ENCODE measurements around the gene PAF1. TPM values are rescaled to one million over a fixed set of nuclear protein-coding genes. Genes with fewer than 3 reads are reported as not detected.
A peak's percentile ranks its signal among the peaks of the same experiment; 100 is the strongest.
"Not testable (repeated sequence)": the region's sequence is repeated elsewhere in the genome, so short reads cannot be mapped to it uniquely, and the experiment has no call there.

Gene PAF1
- total RNA-seq, 2 donors from 2014 or later: 52.0 TPM

DNA sequence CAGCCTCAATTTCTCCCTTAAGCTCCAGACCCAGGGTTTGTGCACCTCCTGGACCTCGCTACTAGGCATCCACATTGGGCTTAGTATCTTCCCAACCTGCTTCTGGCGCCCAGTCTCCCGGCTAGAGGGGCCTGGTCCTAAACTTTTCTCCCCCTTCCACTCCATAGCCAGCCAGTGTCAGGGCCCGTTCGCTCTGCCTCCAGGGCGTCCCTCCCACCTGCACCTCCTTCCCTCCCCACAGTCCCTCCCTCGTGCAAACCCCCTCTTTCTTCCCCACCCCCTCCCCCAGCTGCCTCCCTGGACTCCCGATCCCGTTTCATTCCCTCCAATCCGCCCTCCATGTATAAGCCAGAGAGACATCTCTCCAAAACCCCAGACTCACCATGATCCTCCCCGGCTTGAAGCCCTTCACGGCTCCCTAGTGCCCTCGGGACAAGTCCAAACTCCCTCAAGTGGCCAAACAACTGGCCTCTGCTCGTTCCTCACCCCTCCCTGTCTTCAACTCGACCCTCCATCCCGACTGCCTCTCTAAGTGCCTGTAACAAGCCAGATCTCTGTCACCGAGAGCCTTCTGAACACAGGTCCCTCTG lies 49.7 kb downstream of the PAF1 start:
- peaks cover 77% of the 10 kb centered on the region for H3K4me1 Mint-ChIP-seq (ENCODE audit: low read depth)
- H3K36me3 Mint-ChIP-seq (ENCODE audit: insufficient read depth in 2 of 2): peaks cover 3 to 11% of the 10 kb centered on the region in 2 donors
- peak overlapping the region; percentile 82 for H3K27ac Mint-ChIP-seq
- peak overlapping the region; percentile 97 to 98 for H3K4me3 Mint-ChIP-seq
- no peaks in the 10 kb centered on the region for H3K9me3 Mint-ChIP-seq
- no peaks in the 10 kb centered on the region for H3K27me3 Mint-ChIP-seq (ENCODE audit: low read depth)
- ATAC-seq (replicated peaks in 1 of 2) (peak in 1 of 2 donors; percentile 8), DNase-seq (peak in 1 of 2 donors; percentile 29)

DNA sequence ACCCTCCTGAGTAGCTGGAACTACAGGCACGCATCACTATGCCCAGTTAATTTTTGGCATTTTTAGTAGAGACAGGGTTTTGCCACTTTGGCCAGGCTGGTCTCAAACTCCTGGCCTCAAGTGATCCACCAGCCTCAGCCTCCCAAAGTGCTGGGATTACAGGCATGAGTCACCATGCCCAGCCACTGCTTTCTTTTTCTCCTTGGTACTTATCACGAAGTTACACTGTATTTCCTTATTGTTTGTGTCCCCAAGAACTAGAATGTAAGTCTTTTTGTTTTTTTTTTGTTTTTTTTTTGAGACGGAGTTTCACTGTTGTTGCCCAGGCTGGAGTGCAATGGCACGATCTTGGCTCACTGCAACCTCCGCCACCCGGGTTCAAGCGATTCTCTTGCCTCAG lies 50.8 kb downstream of the PAF1 start:
- not testable (repeated sequence) for DNase-seq; H3K27me3 Mint-ChIP-seq (ENCODE audit: low read depth); ATAC-seq (replicated peaks in 1 of 2); H3K9me3 Mint-ChIP-seq
- Mint-ChIP-seq H3K36me3 (ENCODE audit: insufficient read depth in 2 of 2) (peaks cover 9 to 17% of the 10 kb centered on the region in 2 donors), H3K4me1 (ENCODE audit: low read depth) (peaks cover 70% of the 10 kb centered on the region), H3K27ac (peak overlapping the region; percentile 82), H3K4me3 (peak overlapping the region; percentile 97 to 98)

DNA sequence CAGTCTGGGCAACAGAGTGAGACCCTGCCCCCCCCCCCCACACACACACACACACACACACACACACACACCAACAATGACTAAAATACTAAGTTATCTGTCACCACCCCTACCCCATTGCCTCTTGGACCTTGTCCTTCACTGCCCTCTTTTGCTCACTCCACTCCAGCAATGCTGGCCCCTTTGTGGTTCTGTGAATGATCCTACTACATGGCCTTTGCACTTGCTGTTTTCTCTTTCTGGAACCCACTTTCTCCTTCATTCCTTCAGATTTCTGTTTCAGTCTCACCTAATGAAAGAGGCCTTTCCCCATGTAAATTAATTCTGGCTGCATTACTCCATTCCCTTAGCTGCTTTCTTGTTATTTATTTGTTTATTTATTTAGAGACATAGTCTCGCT lies 51.2 kb downstream of the PAF1 start:
- Mint-ChIP-seq H3K4me1 (ENCODE audit: low read depth) (peaks cover 70% of the 10 kb centered on the region), H3K36me3 (ENCODE audit: insufficient read depth in 2 of 2) (peaks cover 11 to 19% of the 10 kb centered on the region in 2 donors)

DNA sequence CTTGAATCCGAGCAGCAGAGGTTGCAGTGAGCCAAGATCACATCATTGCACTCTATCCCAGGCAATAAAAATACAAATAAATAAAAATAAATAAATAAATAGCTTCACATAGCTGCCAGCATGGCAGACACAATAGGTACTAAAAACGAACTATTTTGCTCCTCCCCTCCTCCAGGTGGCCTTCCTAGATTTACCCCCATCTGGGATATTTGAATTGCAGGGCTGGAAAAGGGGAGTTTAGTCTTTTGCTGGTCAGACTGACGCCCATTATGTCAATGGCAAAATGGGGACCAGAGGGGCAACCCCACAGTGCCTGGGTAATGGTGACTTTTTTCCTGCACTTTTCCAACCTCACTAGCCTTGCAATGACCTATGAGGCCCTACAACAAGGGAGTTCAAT lies 54.4 kb downstream of the PAF1 start:
- no peak for DNase-seq
- H3K4me3 Mint-ChIP-seq: peak overlapping the region; percentile 96 to 100
- H3K27ac Mint-ChIP-seq: peak overlapping the region; percentile 97
- H3K9me3 Mint-ChIP-seq: no peaks in the 10 kb centered on the region
- peaks cover 10 to 13% of the 10 kb centered on the region in 2 donors for H3K36me3 Mint-ChIP-seq (ENCODE audit: insufficient read depth in 2 of 2)
- no peak for ATAC-seq (replicated peaks in 1 of 2)
- H3K4me1 Mint-ChIP-seq (ENCODE audit: low read depth): peaks cover 70% of the 10 kb centered on the region
- no peaks in the 10 kb centered on the region for H3K27me3 Mint-ChIP-seq (ENCODE audit: low read depth)

More for the DNA sequence above, 51.2 kb downstream of the PAF1 start:
- DNase-seq (no peak), ATAC-seq (replicated peaks in 1 of 2) (no peak)
- H3K9me3 Mint-ChIP-seq: no peaks in the 10 kb centered on the region
- H3K27ac Mint-ChIP-seq: peak overlapping the region; percentile 82
- peak overlapping the region; percentile 97 to 98 for H3K4me3 Mint-ChIP-seq
- H3K27me3 Mint-ChIP-seq (ENCODE audit: low read depth): no peaks in the 10 kb centered on the region

Other genes starting within 250 kb of the PAF1 start
- gene NCCRP1, start 194.1 kb downstream of the PAF1 start, total RNA-seq: not detected
- not detected for gene SYCN, start 186.8 kb downstream of the PAF1 start, total RNA-seq
- under 1 TPM in 1 of 2 donors, not detected in 1; 0.53 TPM for gene IFNL3, start 146.1 kb downstream of the PAF1 start, total RNA-seq
- gene IFNL4, start 142.2 kb downstream of the PAF1 start, total RNA-seq: not detected
- gene IFNL2, start 122.7 kb downstream of the PAF1 start, total RNA-seq: under 1 TPM in 1 of 2 donors, not detected in 1; 0.46 TPM
- gene IFNL1, start 94.7 kb downstream of the PAF1 start, total RNA-seq: 1 to 10 TPM in 1 of 2 donors, under 1 TPM in 1; 0.29 to 1.7 TPM
- 1 to 10 TPM; 4.5 to 6.7 TPM for gene LRFN1, start 70.2 kb downstream of the PAF1 start, total RNA-seq
- 100 to 1,000 TPM; 351 to 353 TPM for gene GMFG, start 55.1 kb downstream of the PAF1 start, total RNA-seq
- 10 to 100 TPM; 59.6 to 63.6 TPM for gene SAMD4B, start 48.7 kb downstream of the PAF1 start, total RNA-seq
- 10 to 100 TPM; 26.4 to 34.3 TPM for gene MED29, start 272 bp upstream of the PAF1 start, total RNA-seq
- gene ZFP36, start 15.7 kb upstream of the PAF1 start, total RNA-seq: 100 to 1,000 TPM in 1 of 2 donors, 10 to 100 TPM in 1; 81.4 to 108 TPM
- gene PLEKHG2, start 21.6 kb upstream of the PAF1 start, total RNA-seq: 10 to 100 TPM; 86.5 to 92.1 TPM
- 1,000 to 10,000 TPM; 3,177 to 3,644 TPM for gene RPS16, start 44.8 kb upstream of the PAF1 start, total RNA-seq
- 100 to 1,000 TPM; 192 to 201 TPM for gene SUPT5H, start 54.5 kb upstream of the PAF1 start, total RNA-seq
- 10 to 100 TPM; 52.4 to 55.8 TPM for gene TIMM50, start 89.7 kb upstream of the PAF1 start, total RNA-seq
- 1 to 10 TPM in 1 of 2 donors, under 1 TPM in 1; 0.72 to 1.1 TPM for gene DLL3, start 107.8 kb upstream of the PAF1 start, total RNA-seq
- not detected for gene SELENOV, start 124.0 kb upstream of the PAF1 start, total RNA-seq
- gene EID2B, start 141.7 kb upstream of the PAF1 start, total RNA-seq: 1 to 10 TPM; 4.3 to 4.5 TPM
- 10 to 100 TPM; 15.3 to 16.0 TPM for gene EID2, start 149.1 kb upstream of the PAF1 start, total RNA-seq
- not detected for gene LGALS13, start 211.4 kb upstream of the PAF1 start, total RNA-seq

All from activated T-cell treated with anti-CD3 and anti-CD28 coated beads, Interleukin-2, amount 50 U/mL, for 72 hours (primary cell).